ENCODE results near the gene COQ10A.
"Not testable (repeated sequence)": the region's sequence is repeated elsewhere in the genome, so short reads cannot be mapped to it uniquely, and the experiment has no call there.

COQ10A gene

GRCh38 chr12:56282030-56282429 lies 15.3 kb downstream of the COQ10A start:
- no peak for DNase-seq

- DNase-seq, result no peak
Observed at GRCh38 chr12:56282579-56282978, 15.8 kb downstream of the COQ10A start.

- not testable (repeated sequence) for DNase-seq
Observed at GRCh38 chr12:56284263-56284662, 17.5 kb downstream of the COQ10A start.

GRCh38 chr12:56286044-56286830 lies 19.5 kb downstream of the COQ10A start:
- DNase-seq, result no peak

GRCh38 chr12:56288705-56289387 lies 22.1 kb downstream of the COQ10A start:
- no peak for DNase-seq

GRCh38 chr12:56293795-56294194 lies 27.1 kb downstream of the COQ10A start:
- DNase-seq, result no peak

GRCh38 chr12:56296295-56296694 lies 29.6 kb downstream of the COQ10A start:
- DNase-seq, result no peak

GRCh38 chr12:56297400-56297799 lies 30.7 kb downstream of the COQ10A start:
- DNase-seq, result no peak

- no peak for DNase-seq
Observed at GRCh38 chr12:56298828-56299227, 32.1 kb downstream of the COQ10A start.

GRCh38 chr12:56299308-56299852 lies 32.6 kb downstream of the COQ10A start:
- DNase-seq, result no peak

GRCh38 chr12:56299853-56300643 lies 33.3 kb downstream of the COQ10A start, which contains the start of gene CS:
Gene CS (minus strand): TSS chr12:56300330. CDS start chr12:56300201, 129 bp downstream.
- DNase-seq, result peak; percentile 98

- DNase-seq, result no peak
Observed at GRCh38 chr12:56300644-56301464, 34.1 kb downstream of the COQ10A start.

- DNase-seq, result no peak
Observed at GRCh38 chr12:56304276-56304675, 37.5 kb downstream of the COQ10A start.

GRCh38 chr12:56304872-56305590 lies 38.3 kb downstream of the COQ10A start:
- DNase-seq, result no peak

GRCh38 chr12:56307221-56307965 lies 40.7 kb downstream of the COQ10A start:
- no peak for DNase-seq

- no peak for DNase-seq
Observed at GRCh38 chr12:56308714-56309113, 42.0 kb downstream of the COQ10A start.

GRCh38 chr12:56311003-56311402 lies 44.3 kb downstream of the COQ10A start:
- DNase-seq, result no peak

- DNase-seq, result peak; percentile 49
Observed at GRCh38 chr12:56315249-56315621, 48.5 kb downstream of the COQ10A start.

- DNase-seq, result peak; percentile 98
Observed at GRCh38 chr12:56315622-56316473, 49.1 kb downstream of the COQ10A start, which contains the start of gene CNPY2. Gene CNPY2 (minus strand): TSS chr12:56315988. CDS start chr12:56315217, 771 bp downstream.

GRCh38 chr12:56317675-56318074 lies 50.9 kb downstream of the COQ10A start:
- DNase-seq, result no peak
